MV-4-11 (cell line): Measurements from ENCODE around the gene GRIK4.
A peak's percentile ranks its signal among the peaks of the same experiment; 100 is the strongest.
"Not testable (repeated sequence)": the region's sequence is repeated elsewhere in the genome, so short reads cannot be mapped to it uniquely, and the experiment has no call there.

Experiments
- DNase-seq: peaks from one replicate; lab custom pipeline; 2025; lab: John Stamatoyannopoulos, UW

The GRIK4 gene

GRCh38 chr11:120781486-120782120, 270.1 kb downstream of the GRIK4 start:
- DNase-seq: no peak

GRCh38 chr11:120784566-120785251, 273.2 kb downstream of the GRIK4 start:
- DNase-seq: no peak

GRCh38 chr11:120785576-120785975, 274.0 kb downstream of the GRIK4 start:
- DNase-seq: no peak

- DNase-seq: no peak
These were observed 274.7 kb downstream of the GRIK4 start for GRCh38 chr11:120786206-120786735.

- DNase-seq: not testable (repeated sequence)
These were observed 275.7 kb downstream of the GRIK4 start for GRCh38 chr11:120787224-120787623.

- DNase-seq: no peak
These were observed 277.8 kb downstream of the GRIK4 start for GRCh38 chr11:120789391-120789790.

GRCh38 chr11:120792306-120792705, 280.8 kb downstream of the GRIK4 start:
- no peak for DNase-seq

GRCh38 chr11:120793150-120793549, 281.6 kb downstream of the GRIK4 start:
- DNase-seq: no peak

GRCh38 chr11:120793806-120794479, 282.4 kb downstream of the GRIK4 start:
- DNase-seq: no peak

GRCh38 chr11:120794748-120795147, 283.2 kb downstream of the GRIK4 start:
- no peak for DNase-seq

- DNase-seq: no peak
These were observed 283.6 kb downstream of the GRIK4 start for GRCh38 chr11:120795185-120795584.

GRCh38 chr11:120797143-120797542, 285.6 kb downstream of the GRIK4 start:
- DNase-seq: no peak

GRCh38 chr11:120798854-120799253, 287.3 kb downstream of the GRIK4 start:
- DNase-seq: no peak

GRCh38 chr11:120800206-120800605, 288.7 kb downstream of the GRIK4 start:
- DNase-seq: no peak

GRCh38 chr11:120801801-120802689, 290.5 kb downstream of the GRIK4 start:
- peak; percentile 2 for DNase-seq

GRCh38 chr11:120805960-120806555, 294.5 kb downstream of the GRIK4 start:
- DNase-seq: no peak

- no peak for DNase-seq
These were observed 296.0 kb downstream of the GRIK4 start for GRCh38 chr11:120807414-120808150.

- no peak for DNase-seq
These were observed 297.1 kb downstream of the GRIK4 start for GRCh38 chr11:120808616-120809050.

GRCh38 chr11:120810251-120810650, 298.7 kb downstream of the GRIK4 start:
- no peak for DNase-seq

- DNase-seq: no peak
These were observed 299.7 kb downstream of the GRIK4 start for GRCh38 chr11:120811199-120811598.

- no peak for DNase-seq
These were observed 300.2 kb downstream of the GRIK4 start for GRCh38 chr11:120811731-120812130.
